Measurements from ENCODE around the gene SLC26A8. TPM values are rescaled to one million over a fixed set of nuclear protein-coding genes. Genes with fewer than 3 reads are reported as not detected.

The SLC26A8 gene
- total RNA-seq, 1 donor: under 0.01 TPM

DNA sequence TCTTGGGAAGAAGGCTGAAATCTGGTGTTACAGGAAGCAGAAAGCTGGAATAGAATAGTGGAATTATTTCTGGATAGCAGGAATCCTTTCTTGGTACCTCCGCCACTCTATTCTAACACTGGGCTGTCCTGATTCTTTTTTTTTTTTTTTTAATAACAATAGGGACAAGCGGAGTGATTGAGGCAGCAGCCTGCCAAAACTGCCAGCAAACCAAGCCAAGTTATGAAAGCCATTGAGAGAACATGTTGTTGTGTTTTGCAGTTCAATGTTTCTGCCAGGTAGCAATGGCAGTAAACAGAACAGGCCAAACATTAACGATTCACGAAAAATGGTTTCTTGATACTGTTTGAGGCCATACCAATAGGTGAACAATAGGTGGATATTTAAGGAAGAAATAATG, 47.1 kb downstream of the SLC26A8 start:
- Histone ChIP-seq H4K20me1 (ENCODE audit: insufficient read depth, low read length) (no peaks in the 10 kb centered on the region), H3K36me3 (ENCODE audit: insufficient read depth, low read length) (no peaks in the 10 kb centered on the region), H3K27me3 (ENCODE audit: insufficient read depth, low read length) (peaks cover 7% of the 10 kb centered on the region), H3K79me2 (ENCODE audit: insufficient read depth, low read length) (no peaks in the 10 kb centered on the region), H2AFZ (ENCODE audit: low read length) (no peak overlapping the region), H3K4me2 (ENCODE audit: insufficient read depth, low read length) (no peak overlapping the region), H3K4me1 (ENCODE audit: insufficient read depth, low read length) (no peaks in the 10 kb centered on the region), H3K4me3 (ENCODE audit: insufficient read depth, low read length) (no peak overlapping the region), H3K9me3 (ENCODE audit: low read depth, low read length) (no peaks in the 10 kb centered on the region), H3K27ac (ENCODE audit: low read depth, low read length) (no peak overlapping the region)
- TF ChIP-seq, protein P1, sequence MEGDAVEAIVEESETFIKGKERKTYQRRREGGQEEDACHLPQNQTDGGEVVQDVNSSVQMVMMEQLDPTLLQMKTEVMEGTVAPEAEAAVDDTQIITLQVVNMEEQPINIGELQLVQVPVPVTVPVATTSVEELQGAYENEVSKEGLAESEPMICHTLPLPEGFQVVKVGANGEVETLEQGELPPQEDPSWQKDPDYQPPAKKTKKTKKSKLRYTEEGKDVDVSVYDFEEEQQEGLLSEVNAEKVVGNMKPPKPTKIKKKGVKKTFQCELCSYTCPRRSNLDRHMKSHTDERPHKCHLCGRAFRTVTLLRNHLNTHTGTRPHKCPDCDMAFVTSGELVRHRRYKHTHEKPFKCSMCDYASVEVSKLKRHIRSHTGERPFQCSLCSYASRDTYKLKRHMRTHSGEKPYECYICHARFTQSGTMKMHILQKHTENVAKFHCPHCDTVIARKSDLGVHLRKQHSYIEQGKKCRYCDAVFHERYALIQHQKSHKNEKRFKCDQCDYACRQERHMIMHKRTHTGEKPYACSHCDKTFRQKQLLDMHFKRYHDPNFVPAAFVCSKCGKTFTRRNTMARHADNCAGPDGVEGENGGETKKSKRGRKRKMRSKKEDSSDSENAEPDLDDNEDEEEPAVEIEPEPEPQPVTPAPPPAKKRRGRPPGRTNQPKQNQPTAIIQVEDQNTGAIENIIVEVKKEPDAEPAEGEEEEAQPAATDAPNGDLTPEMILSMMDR (IDR thresholded peaks at IDR 0.05; ENCODE audit: extremely low read depth, low read depth, low read length): no peak
- DNase-seq (ENCODE audit: insufficient read length, low spot score, missing footprints): no peak

DNA sequence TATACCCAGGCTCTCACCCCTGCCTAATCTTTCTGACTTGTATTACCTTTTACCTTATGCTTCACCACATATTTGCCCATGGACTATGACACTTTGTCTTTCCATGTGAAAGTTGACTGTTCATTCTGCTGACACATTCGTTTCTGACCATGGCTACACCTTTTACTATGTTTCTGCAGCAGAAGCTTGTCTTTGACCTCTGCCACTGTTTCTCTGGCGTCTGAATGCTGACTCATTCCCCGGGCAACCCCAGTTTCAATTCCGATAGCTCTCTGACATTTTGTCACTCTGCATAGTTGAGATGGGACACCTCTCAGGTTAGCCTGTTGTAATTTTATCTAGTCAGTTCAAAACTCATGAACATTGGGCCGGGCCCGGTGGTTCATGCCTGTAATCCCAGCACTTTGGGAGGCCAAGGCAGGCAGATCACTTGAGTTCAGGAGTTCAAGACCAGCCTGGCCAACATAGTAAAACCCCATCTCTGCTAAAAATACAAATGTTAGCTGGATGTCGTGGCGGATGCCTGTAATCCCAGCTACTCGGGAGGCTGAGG, 50.7 kb downstream of the SLC26A8 start:
- Histone ChIP-seq H3K36me3 (ENCODE audit: insufficient read depth, low read length) (no peaks in the 10 kb centered on the region), H3K9me3 (ENCODE audit: low read depth, low read length) (no peaks in the 10 kb centered on the region), H3K27ac (ENCODE audit: low read depth, low read length) (no peak overlapping the region), H4K20me1 (ENCODE audit: insufficient read depth, low read length) (no peaks in the 10 kb centered on the region), H3K79me2 (ENCODE audit: insufficient read depth, low read length) (no peaks in the 10 kb centered on the region), H3K4me3 (ENCODE audit: insufficient read depth, low read length) (no peak overlapping the region), H3K4me1 (ENCODE audit: insufficient read depth, low read length) (peaks cover 10% of the 10 kb centered on the region), H3K27me3 (ENCODE audit: insufficient read depth, low read length) (no peaks in the 10 kb centered on the region), H2AFZ (ENCODE audit: low read length) (no peak overlapping the region), H3K4me2 (ENCODE audit: insufficient read depth, low read length) (no peak overlapping the region)
- DNase-seq (ENCODE audit: insufficient read length, low spot score, missing footprints): peak; percentile 71
- TF ChIP-seq, protein P1 (IDR thresholded peaks at IDR 0.05; ENCODE audit: extremely low read depth, low read depth, low read length): no peak

DNA sequence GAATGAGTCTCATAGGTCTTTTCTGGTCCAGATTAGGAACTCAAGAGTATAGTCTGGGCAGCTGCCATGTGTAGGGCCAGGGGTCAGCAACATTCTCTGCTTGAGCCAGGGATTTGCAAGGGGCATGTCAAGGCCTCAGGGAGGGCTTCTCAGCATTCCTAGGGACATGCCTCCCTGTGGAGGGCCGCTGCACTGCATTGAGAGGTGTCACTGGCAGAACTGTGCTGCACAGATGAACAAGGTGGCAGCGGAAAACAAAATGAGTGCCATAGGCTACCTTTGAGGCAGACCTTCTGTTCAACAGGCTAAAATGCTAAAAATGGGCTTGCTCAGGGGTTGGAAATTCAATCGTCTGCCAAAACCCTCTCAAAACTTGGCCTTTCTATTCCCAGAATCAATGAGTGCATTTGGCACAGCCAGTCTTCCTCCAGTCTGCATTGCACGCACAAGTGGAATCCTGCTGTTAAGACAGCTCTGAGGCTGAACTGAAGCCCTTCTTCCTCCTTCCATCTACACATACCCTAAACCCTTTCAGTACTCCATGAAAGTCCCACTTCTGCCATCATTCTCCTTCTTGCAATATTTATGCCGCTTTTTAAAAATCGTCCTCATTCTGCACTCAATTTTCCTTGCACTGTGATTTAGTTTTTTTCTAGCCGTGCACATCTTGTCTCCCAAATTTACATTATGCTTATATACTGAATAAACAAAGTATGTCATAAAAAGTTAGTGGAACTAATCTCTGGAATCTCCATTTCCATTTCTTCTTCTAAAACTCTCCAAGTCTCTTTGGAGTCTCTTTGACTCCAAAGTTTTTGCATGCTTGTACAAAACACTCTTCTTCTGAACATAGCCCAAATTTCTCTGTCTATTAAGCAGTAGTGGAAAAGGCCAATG, 51.7 kb downstream of the SLC26A8 start:
- Histone ChIP-seq H3K9me3 (ENCODE audit: low read depth, low read length) (no peaks in the 10 kb centered on the region), H3K27ac (ENCODE audit: low read depth, low read length) (no peak overlapping the region), H3K4me2 (ENCODE audit: insufficient read depth, low read length) (no peak overlapping the region), H3K4me1 (ENCODE audit: insufficient read depth, low read length) (peaks cover 10% of the 10 kb centered on the region), H3K79me2 (ENCODE audit: insufficient read depth, low read length) (no peaks in the 10 kb centered on the region), H3K27me3 (ENCODE audit: insufficient read depth, low read length) (no peaks in the 10 kb centered on the region), H3K4me3 (ENCODE audit: insufficient read depth, low read length) (no peak overlapping the region), H4K20me1 (ENCODE audit: insufficient read depth, low read length) (no peaks in the 10 kb centered on the region), H2AFZ (ENCODE audit: low read length) (no peak overlapping the region), H3K36me3 (ENCODE audit: insufficient read depth, low read length) (no peaks in the 10 kb centered on the region)
- TF ChIP-seq, protein P1 (IDR thresholded peaks at IDR 0.05; ENCODE audit: extremely low read depth, low read depth, low read length): no peak
- no peak for DNase-seq (ENCODE audit: insufficient read length, low spot score, missing footprints)

DNA sequence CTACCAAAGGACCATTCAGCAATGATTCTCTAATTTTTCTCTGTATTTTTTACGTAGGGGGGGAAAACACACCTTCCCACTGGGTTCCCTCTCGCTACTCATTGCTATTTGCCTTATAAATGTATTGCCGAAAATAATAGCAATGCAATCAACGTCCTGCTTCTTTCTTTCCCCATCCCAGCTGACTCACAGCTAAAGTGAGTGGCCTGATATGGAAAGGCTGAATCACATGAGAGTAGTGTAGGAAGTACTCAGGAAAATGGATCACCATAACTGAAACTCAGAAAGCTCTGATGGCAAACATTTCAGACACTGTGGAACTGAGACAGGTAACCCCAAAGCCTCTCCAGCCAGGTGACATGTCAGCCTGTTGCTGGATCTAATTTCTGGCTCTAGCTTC, 54.3 kb downstream of the SLC26A8 start:
- Histone ChIP-seq H3K9me3 (ENCODE audit: low read depth, low read length) (no peaks in the 10 kb centered on the region), H3K27ac (ENCODE audit: low read depth, low read length) (peak overlapping the region; percentile 43), H3K4me2 (ENCODE audit: insufficient read depth, low read length) (peak overlapping the region; percentile 50), H3K4me3 (ENCODE audit: insufficient read depth, low read length) (no peak overlapping the region), H4K20me1 (ENCODE audit: insufficient read depth, low read length) (no peaks in the 10 kb centered on the region), H3K36me3 (ENCODE audit: insufficient read depth, low read length) (no peaks in the 10 kb centered on the region), H3K27me3 (ENCODE audit: insufficient read depth, low read length) (no peaks in the 10 kb centered on the region), H3K4me1 (ENCODE audit: insufficient read depth, low read length) (peaks cover 10% of the 10 kb centered on the region), H3K79me2 (ENCODE audit: insufficient read depth, low read length) (no peaks in the 10 kb centered on the region), H2AFZ (ENCODE audit: low read length) (peak overlapping the region; percentile 87)
- TF ChIP-seq, protein P1 (IDR thresholded peaks at IDR 0.05; ENCODE audit: extremely low read depth, low read depth, low read length): no peak
- DNase-seq (ENCODE audit: insufficient read length, low spot score, missing footprints): peak; percentile 88

Data from osteoblast (primary cell).